ENCODE results near the gene TMC8.
"Not testable (repeated sequence)": the region's sequence is repeated elsewhere in the genome, so short reads cannot be mapped to it uniquely, and the experiment has no call there.

Gene TMC8

GRCh38 chr17:78130437-78131101 is at the start of gene TMC8:
Gene TMC8 (plus strand): TSS chr17:78130771. CDS start chr17:78131589, 818 bp downstream.
- peaks cover 11% of the 10 kb centered on the region for H3K4me1 ChIP-seq (ENCODE audit: control insufficient read depth, insufficient read depth, low read length)
- peak within 1 kb of the TSS; percentile 37 for H3K4me3 ChIP-seq (ENCODE audit: low read depth, low read length)
- peaks cover 28% of the 10 kb centered on the region for H3K27me3 ChIP-seq (ENCODE audit: control insufficient read depth, insufficient read depth, low read length)
- no peaks in the 10 kb centered on the region for H3K9me3 ChIP-seq (ENCODE audit: control insufficient read depth, insufficient read depth, low read length)
- H3K9ac ChIP-seq (ENCODE audit: low read depth, low read length) = no peak within 1 kb of the TSS
- peaks cover 5% of the 10 kb centered on the region for H3K36me3 ChIP-seq (ENCODE audit: control insufficient read depth, insufficient read depth, low read length)

GRCh38 chr17:78081551-78081950 is 49.0 kb upstream of the TMC8 start:
- Histone ChIP-seq H3K4me3 (ENCODE audit: low read depth, low read length) (no peak overlapping the region), H3K36me3 (ENCODE audit: control insufficient read depth, insufficient read depth, low read length) (peaks cover 3% of the 10 kb centered on the region), H3K9me3 (ENCODE audit: control insufficient read depth, insufficient read depth, low read length) (no peaks in the 10 kb centered on the region), H3K27me3 (ENCODE audit: control insufficient read depth, insufficient read depth, low read length) (no peaks in the 10 kb centered on the region), H3K4me1 (ENCODE audit: control insufficient read depth, insufficient read depth, low read length) (no peaks in the 10 kb centered on the region), H3K9ac (ENCODE audit: low read depth, low read length) (no peak overlapping the region)

GRCh38 chr17:78082355-78082872 is 48.2 kb upstream of the TMC8 start:
- peaks cover 11% of the 10 kb centered on the region for H3K36me3 ChIP-seq (ENCODE audit: control insufficient read depth, insufficient read depth, low read length)
- not testable (repeated sequence) for H3K27me3 ChIP-seq (ENCODE audit: control insufficient read depth, insufficient read depth, low read length); H3K9me3 ChIP-seq (ENCODE audit: control insufficient read depth, insufficient read depth, low read length); H3K9ac ChIP-seq (ENCODE audit: low read depth, low read length); H3K4me1 ChIP-seq (ENCODE audit: control insufficient read depth, insufficient read depth, low read length); H3K4me3 ChIP-seq (ENCODE audit: low read depth, low read length)

GRCh38 chr17:78082988-78083387 is 47.6 kb upstream of the TMC8 start:
- H3K27me3 ChIP-seq (ENCODE audit: control insufficient read depth, insufficient read depth, low read length) = no peaks in the 10 kb centered on the region
- no peak overlapping the region for H3K4me3 ChIP-seq (ENCODE audit: low read depth, low read length)
- no peaks in the 10 kb centered on the region for H3K9me3 ChIP-seq (ENCODE audit: control insufficient read depth, insufficient read depth, low read length)
- no peak overlapping the region for H3K9ac ChIP-seq (ENCODE audit: low read depth, low read length)
- H3K4me1 ChIP-seq (ENCODE audit: control insufficient read depth, insufficient read depth, low read length) = no peaks in the 10 kb centered on the region
- H3K36me3 ChIP-seq (ENCODE audit: control insufficient read depth, insufficient read depth, low read length) = peaks cover 13% of the 10 kb centered on the region

- Histone ChIP-seq H3K4me3 (ENCODE audit: low read depth, low read length) (no peak overlapping the region), H3K4me1 (ENCODE audit: control insufficient read depth, insufficient read depth, low read length) (no peaks in the 10 kb centered on the region), H3K9ac (ENCODE audit: low read depth, low read length) (no peak overlapping the region), H3K9me3 (ENCODE audit: control insufficient read depth, insufficient read depth, low read length) (no peaks in the 10 kb centered on the region), H3K36me3 (ENCODE audit: control insufficient read depth, insufficient read depth, low read length) (peaks cover 15% of the 10 kb centered on the region), H3K27me3 (ENCODE audit: control insufficient read depth, insufficient read depth, low read length) (no peaks in the 10 kb centered on the region)
These were observed 43.8 kb upstream of the TMC8 start for GRCh38 chr17:78086740-78087139.

GRCh38 chr17:78088529-78088928 is 42.0 kb upstream of the TMC8 start:
- no peaks in the 10 kb centered on the region for H3K27me3 ChIP-seq (ENCODE audit: control insufficient read depth, insufficient read depth, low read length)
- H3K9me3 ChIP-seq (ENCODE audit: control insufficient read depth, insufficient read depth, low read length) = no peaks in the 10 kb centered on the region
- H3K9ac ChIP-seq (ENCODE audit: low read depth, low read length) = no peak overlapping the region
- H3K4me1 ChIP-seq (ENCODE audit: control insufficient read depth, insufficient read depth, low read length) = no peaks in the 10 kb centered on the region
- no peak overlapping the region for H3K4me3 ChIP-seq (ENCODE audit: low read depth, low read length)
- H3K36me3 ChIP-seq (ENCODE audit: control insufficient read depth, insufficient read depth, low read length) = peaks cover 18% of the 10 kb centered on the region

- Histone ChIP-seq H3K4me3 (ENCODE audit: low read depth, low read length) (no peak overlapping the region), H3K27me3 (ENCODE audit: control insufficient read depth, insufficient read depth, low read length) (no peaks in the 10 kb centered on the region), H3K36me3 (ENCODE audit: control insufficient read depth, insufficient read depth, low read length) (peaks cover 20% of the 10 kb centered on the region), H3K9ac (ENCODE audit: low read depth, low read length) (no peak overlapping the region), H3K9me3 (ENCODE audit: control insufficient read depth, insufficient read depth, low read length) (no peaks in the 10 kb centered on the region), H3K4me1 (ENCODE audit: control insufficient read depth, insufficient read depth, low read length) (no peaks in the 10 kb centered on the region)
These were observed 40.8 kb upstream of the TMC8 start for GRCh38 chr17:78089576-78090281.

GRCh38 chr17:78092794-78093324 is 37.7 kb upstream of the TMC8 start:
- H3K9ac ChIP-seq (ENCODE audit: low read depth, low read length) = no peak overlapping the region
- peaks cover 19% of the 10 kb centered on the region for H3K36me3 ChIP-seq (ENCODE audit: control insufficient read depth, insufficient read depth, low read length)
- H3K27me3 ChIP-seq (ENCODE audit: control insufficient read depth, insufficient read depth, low read length) = no peaks in the 10 kb centered on the region
- H3K9me3 ChIP-seq (ENCODE audit: control insufficient read depth, insufficient read depth, low read length) = no peaks in the 10 kb centered on the region
- H3K4me1 ChIP-seq (ENCODE audit: control insufficient read depth, insufficient read depth, low read length) = no peaks in the 10 kb centered on the region
- no peak overlapping the region for H3K4me3 ChIP-seq (ENCODE audit: low read depth, low read length)

GRCh38 chr17:78095035-78095434 is 35.5 kb upstream of the TMC8 start:
- H3K9ac ChIP-seq (ENCODE audit: low read depth, low read length) = no peak overlapping the region
- H3K4me3 ChIP-seq (ENCODE audit: low read depth, low read length) = no peak overlapping the region
- H3K4me1 ChIP-seq (ENCODE audit: control insufficient read depth, insufficient read depth, low read length) = no peaks in the 10 kb centered on the region
- H3K27me3 ChIP-seq (ENCODE audit: control insufficient read depth, insufficient read depth, low read length) = no peaks in the 10 kb centered on the region
- no peaks in the 10 kb centered on the region for H3K9me3 ChIP-seq (ENCODE audit: control insufficient read depth, insufficient read depth, low read length)
- peaks cover 26% of the 10 kb centered on the region for H3K36me3 ChIP-seq (ENCODE audit: control insufficient read depth, insufficient read depth, low read length)

GRCh38 chr17:78096093-78096492 is 34.5 kb upstream of the TMC8 start:
- no peak overlapping the region for H3K9ac ChIP-seq (ENCODE audit: low read depth, low read length)
- H3K4me1 ChIP-seq (ENCODE audit: control insufficient read depth, insufficient read depth, low read length) = no peaks in the 10 kb centered on the region
- peaks cover 31% of the 10 kb centered on the region for H3K36me3 ChIP-seq (ENCODE audit: control insufficient read depth, insufficient read depth, low read length)

GRCh38 chr17:78101112-78101511 is 29.5 kb upstream of the TMC8 start:
- Histone ChIP-seq H3K4me3 (ENCODE audit: low read depth, low read length) (no peak overlapping the region), H3K9ac (ENCODE audit: low read depth, low read length) (no peak overlapping the region), H3K27me3 (ENCODE audit: control insufficient read depth, insufficient read depth, low read length) (no peaks in the 10 kb centered on the region), H3K4me1 (ENCODE audit: control insufficient read depth, insufficient read depth, low read length) (no peaks in the 10 kb centered on the region), H3K9me3 (ENCODE audit: control insufficient read depth, insufficient read depth, low read length) (no peaks in the 10 kb centered on the region), H3K36me3 (ENCODE audit: control insufficient read depth, insufficient read depth, low read length) (peaks cover 16% of the 10 kb centered on the region)

More at GRCh38 chr17:78096093-78096492, 34.5 kb upstream of the TMC8 start:
- Histone ChIP-seq H3K4me3 (ENCODE audit: low read depth, low read length) (no peak overlapping the region), H3K27me3 (ENCODE audit: control insufficient read depth, insufficient read depth, low read length) (no peaks in the 10 kb centered on the region), H3K9me3 (ENCODE audit: control insufficient read depth, insufficient read depth, low read length) (no peaks in the 10 kb centered on the region)

GRCh38 chr17:78101542-78101941 is 29.0 kb upstream of the TMC8 start:
- H3K4me3 ChIP-seq (ENCODE audit: low read depth, low read length) = no peak overlapping the region
- H3K9me3 ChIP-seq (ENCODE audit: control insufficient read depth, insufficient read depth, low read length) = no peaks in the 10 kb centered on the region
- no peaks in the 10 kb centered on the region for H3K27me3 ChIP-seq (ENCODE audit: control insufficient read depth, insufficient read depth, low read length)
- no peaks in the 10 kb centered on the region for H3K4me1 ChIP-seq (ENCODE audit: control insufficient read depth, insufficient read depth, low read length)
- peaks cover 16% of the 10 kb centered on the region for H3K36me3 ChIP-seq (ENCODE audit: control insufficient read depth, insufficient read depth, low read length)
- no peak overlapping the region for H3K9ac ChIP-seq (ENCODE audit: low read depth, low read length)
